ENCODE measurements around the gene WDR82. TPM values are rescaled to one million over a fixed set of nuclear protein-coding genes. Genes with fewer than 3 reads are reported as not detected.

WDR82 gene
- total and polyA plus RNA-seq, 9 of the 15 experiments (the other 6 are each of a cell fraction or from before 2014, with no cell fraction given): 6.4 to 62.9 (median 37.1) TPM

GRCh38 chr3:52277972-52278509, 408 bp downstream of the WDR82 start (continued):
- TF ChIP-seq ZBTB33 (CRISPR knock-in tag; IDR thresholded peaks at IDR 0.05): no peak; the same call in 1 of the 2 replicates
- TF ChIP-seq EP400 (IDR thresholded peaks at IDR 0.05): no peak; the same call in 1 of the 2 replicates
- TF ChIP-seq TEAD4 (IDR thresholded peaks at IDR 0.05; ENCODE audit: low read length): 0 out of 2 replicates have a peak, but pooled peaks have one; percentile 3
- TF ChIP-seq TEAD4 (CRISPR knock-in tag; IDR thresholded peaks at IDR 0.05; ENCODE audit: borderline replicate concordance): no peak
- no peak for TF ChIP-seq ERF (CRISPR knock-in tag; IDR thresholded peaks at IDR 0.05)

GRCh38 chr3:52277071-52277964, 1.1 kb downstream of the WDR82 start:
- intact Hi-C loops (cut with micrococcal nuclease): no loop called here
- Histone ChIP-seq H3K4me3 (peak overlapping the region; percentile 73), H3K79me2 (ENCODE audit: control insufficient read depth, insufficient read depth, low read length) (peaks cover 75% of the 10 kb centered on the region), H3K9me1 (ENCODE audit: control insufficient read depth, insufficient read depth, low read length) (no peaks in the 10 kb centered on the region), H3K4me1 (replicated peaks in 1 of 2; ENCODE audit: control insufficient read depth in 2 of 2, insufficient read depth in 2 of 2, low read length in 2 of 2) (peaks cover 11 to 13% of the 10 kb centered on the region in 2 experiments; a peak in 4 of 5 replicates), H3K27me3 (ENCODE audit: control insufficient read depth in 2 of 2, insufficient read depth in 2 of 2, low read length in 2 of 2) (no peaks in the 10 kb centered on the region), H2AFZ (ENCODE audit: low read depth, low read length) (no peak overlapping the region), H3K9ac (ENCODE audit: insufficient read depth in 1 of 2, low read depth in 2 of 2, low read length in 2 of 2) (peak overlapping the region; percentile 95), H3K4me2 (ENCODE audit: insufficient read depth, low read length) (peak overlapping the region; percentile 80), H3K36me3 (ENCODE audit: control insufficient read depth, insufficient read depth, low read length) (peaks cover 36% of the 10 kb centered on the region), H3K27ac (ENCODE audit: extremely low read depth, low read depth, low read length) (peak overlapping the region; percentile 95), H4K20me1 (replicated peaks; ENCODE audit: control insufficient read depth, insufficient read depth, low read length) (peaks cover 13% of the 10 kb centered on the region; the same call in 1 of the 2 replicates), H3K9me3 (replicated peaks; ENCODE audit: control insufficient read depth, insufficient read depth, low read depth, low read length) (no peaks in the 10 kb centered on the region)
- in situ Hi-C loops (cut with MboI): no loop called here
- peak; percentile 48 for ATAC-seq
- ChIA-PET POLR2A (interaction anchor here (0.6 to 3.4 kb wide), 19 partner anchors 10 to 467 kb away, joined by 3 to 29 read pairs (median 4); partner anchors contain the start of genes GLYCTK and TLR9), CTCF (ENCODE audit: low intra/inter-chr PET ratio) (interaction anchor here (0.5 to 0.9 kb wide), 2 partner anchors 46 to 274 kb away, joined by 3 to 7 read pairs; no protein-coding TSS in a partner anchor)
- WGBS (ENCODE audit: insufficient coverage, low coverage, missing lambda C conversion rate): under 1% methylated on average over 28 of the region's 28 CpGs
- FAIRE-seq: peak; percentile 73
- DNase-seq (ENCODE audit: extremely low read depth in 1 of 4, low spot score in 3 of 4): peak in 3 of 4 experiments; percentile 27 to 71 (median 48)
- BruUV-seq (replicated peaks): TSS peak; percentile 47
- TF ChIP-seq EP400 (IDR thresholded peaks at IDR 0.05): peak; percentile 35; the same call in 1 of the 2 replicates
- 0 out of 2 replicates have a peak, but pooled peaks have one; percentile 5 for TF ChIP-seq TEAD4 (IDR thresholded peaks at IDR 0.05; ENCODE audit: low read length)
- no peak for TF ChIP-seq TEAD4 (CRISPR knock-in tag; IDR thresholded peaks at IDR 0.05; ENCODE audit: borderline replicate concordance)
- peak; percentile 54 for TF ChIP-seq POLR2A (conservative IDR thresholded peaks at IDR 0.05)
- TF ChIP-seq TBL1XR1 (IDR thresholded peaks at IDR 0.05; ENCODE audit: low read length in 2 of 2): no peak
- TF ChIP-seq EGR1 (conservative IDR thresholded peaks at IDR 0.05): peak; percentile 30; the same call in 1 of the 2 replicates
- peak; percentile 76 for TF ChIP-seq ESRRA (IDR thresholded peaks at IDR 0.05; ENCODE audit: borderline replicate concordance, low read depth)
- TF ChIP-seq ARID4B (CRISPR knock-in tag; IDR thresholded peaks at IDR 0.05): peak; percentile 56; the same call in 1 of the 2 replicates
- peak; percentile 89 for TF ChIP-seq NFIC (IDR thresholded peaks at IDR 0.05)
- no peak for TF ChIP-seq HOXB6 (CRISPR knock-in tag; IDR thresholded peaks at IDR 0.05; ENCODE audit: borderline replicate concordance)
